GM13976 (cell line): Measurements from ENCODE around the gene ZNHIT3.

Experiments
- DNase-seq: peaks from one replicate; pipeline ENCODE4 v3.0.0; 2012; ENCODE audit warnings: low spot score
- CTCF ChIP-seq: IDR thresholded peaks from 2 replicates; pipeline ENCODE4 v1.5.1; 2012; ENCODE audit warnings: borderline replicate concordance, mild to moderate bottlenecking; ENCODE audit not compliant: insufficient read depth; ENCODE audit errors: extremely low read depth, missing control alignments, control extremely low read depth
- in situ Hi-C: fragments of 300-500 bp; cut with MboI; formaldehyde crosslinking; loops from one replicate; pipeline ENCODE4 v1.12.0; 2022; ENCODE audit warnings: low sequenced_read_pairs, mixed read lengths, inconsistent platforms; ENCODE audit not compliant: unreplicated experiment

ZNHIT3 gene

GRCh38 chr17:36511216-36511615 is 24.7 kb downstream of the ZNHIT3 start:
- no peak for TF ChIP-seq CTCF
- no peak for DNase-seq
- in situ Hi-C loops, result no loop called here

GRCh38 chr17:36512641-36513040 is 26.2 kb downstream of the ZNHIT3 start:
- TF ChIP-seq CTCF, result no peak
- no peak for DNase-seq
- in situ Hi-C loops, result no loop called here

GRCh38 chr17:36514856-36515255 is 28.4 kb downstream of the ZNHIT3 start:
- TF ChIP-seq CTCF, result no peak
- no peak for DNase-seq

GRCh38 chr17:36515837-36516236 is 29.4 kb downstream of the ZNHIT3 start:
- no peak for DNase-seq
- in situ Hi-C loops, result no loop called here

More at GRCh38 chr17:36514856-36515255, 28.4 kb downstream of the ZNHIT3 start:
- in situ Hi-C loops, result no loop called here

GRCh38 chr17:36523113-36523512 is 36.6 kb downstream of the ZNHIT3 start:
- in situ Hi-C loops, result no loop called here
- TF ChIP-seq CTCF, result no peak
- DNase-seq, result no peak

More at GRCh38 chr17:36515837-36516236, 29.4 kb downstream of the ZNHIT3 start:
- no peak for TF ChIP-seq CTCF

GRCh38 chr17:36524428-36524876 is 38.0 kb downstream of the ZNHIT3 start:
- no peak for TF ChIP-seq CTCF
- in situ Hi-C loops, result no loop called here
- no peak for DNase-seq

- in situ Hi-C loops, result no loop called here
- no peak for TF ChIP-seq CTCF
- DNase-seq, result no peak
These were observed 38.6 kb downstream of the ZNHIT3 start for GRCh38 chr17:36525113-36525512.
